ENCODE results near the gene WDR70. TPM values are rescaled to one million over a fixed set of nuclear protein-coding genes. Genes with fewer than 3 reads are reported as not detected.

The WDR70 gene
- total and polyA plus RNA-seq, 2 of the 8 experiments (the other 6 are each of a cell fraction or from before 2014, with no cell fraction given): 10.6 to 37.4 TPM

- TF ChIP-seq CHD7 (IDR thresholded peaks at IDR 0.05; ENCODE audit: insufficient replicate concordance, low read length) (no peak), ATF2 (IDR thresholded peaks at IDR 0.05; ENCODE audit: low read length) (no peak), RXRA (IDR thresholded peaks at IDR 0.05; ENCODE audit: insufficient read depth, low read depth, low read length) (no peak), KDM5A (IDR thresholded peaks at IDR 0.05; ENCODE audit: low read length) (no peak), CBX8 (IDR thresholded peaks at IDR 0.05; ENCODE audit: borderline replicate concordance, low read depth, low read length) (no peak)
Measured at GRCh38 chr5:37570597-37570996, 191.5 kb downstream of the WDR70 start (continued).
